HG03039 (cell line): ENCODE data around the gene NCKAP5.
A peak's percentile ranks its signal among the peaks of the same experiment; 100 is the strongest.

ENCODE experiments used
- ATAC-seq: cut with Tn5 transposase; IDR thresholded peaks from one replicate; pipeline ENCODE4 v1.9.1; 2021; ENCODE audit warnings: mild to moderate bottlenecking, moderate library complexity; ENCODE audit not compliant: unreplicated experiment

Gene NCKAP5

DNA sequence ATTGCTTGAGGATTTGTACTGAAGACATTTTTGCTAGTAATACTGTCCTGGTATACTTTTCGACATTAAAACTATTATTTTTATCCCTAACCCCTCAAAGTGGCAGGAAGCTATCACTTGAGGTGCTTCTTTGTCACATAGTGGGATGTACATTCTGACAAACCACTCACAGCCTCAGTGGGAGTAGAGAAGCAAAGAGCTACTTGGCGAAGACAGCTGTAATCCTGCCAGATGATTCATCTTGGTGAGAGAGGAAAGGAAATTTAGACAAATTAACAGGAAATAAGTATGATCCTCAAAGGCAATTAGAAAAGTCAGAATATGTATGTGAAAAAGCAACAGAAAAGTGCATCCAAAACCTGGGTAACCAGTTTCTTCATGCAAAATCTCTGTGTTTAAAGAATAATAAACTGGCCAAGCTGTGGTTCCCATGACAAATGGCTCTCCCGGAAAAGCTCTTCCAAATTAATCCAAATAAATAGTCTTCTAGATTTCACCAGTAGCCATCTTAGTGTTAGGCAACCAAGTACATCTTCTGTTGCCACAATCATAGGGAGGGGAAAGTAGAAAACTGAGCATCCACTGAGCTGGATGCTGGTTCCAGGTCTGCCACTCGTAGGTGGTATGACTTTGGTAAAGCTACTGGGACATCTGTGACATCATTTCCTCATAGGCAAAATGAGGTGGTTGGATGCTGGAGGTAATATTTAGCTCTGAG lies 590.3 kb downstream of the NCKAP5 start:
- no peak for ATAC-seq

DNA sequence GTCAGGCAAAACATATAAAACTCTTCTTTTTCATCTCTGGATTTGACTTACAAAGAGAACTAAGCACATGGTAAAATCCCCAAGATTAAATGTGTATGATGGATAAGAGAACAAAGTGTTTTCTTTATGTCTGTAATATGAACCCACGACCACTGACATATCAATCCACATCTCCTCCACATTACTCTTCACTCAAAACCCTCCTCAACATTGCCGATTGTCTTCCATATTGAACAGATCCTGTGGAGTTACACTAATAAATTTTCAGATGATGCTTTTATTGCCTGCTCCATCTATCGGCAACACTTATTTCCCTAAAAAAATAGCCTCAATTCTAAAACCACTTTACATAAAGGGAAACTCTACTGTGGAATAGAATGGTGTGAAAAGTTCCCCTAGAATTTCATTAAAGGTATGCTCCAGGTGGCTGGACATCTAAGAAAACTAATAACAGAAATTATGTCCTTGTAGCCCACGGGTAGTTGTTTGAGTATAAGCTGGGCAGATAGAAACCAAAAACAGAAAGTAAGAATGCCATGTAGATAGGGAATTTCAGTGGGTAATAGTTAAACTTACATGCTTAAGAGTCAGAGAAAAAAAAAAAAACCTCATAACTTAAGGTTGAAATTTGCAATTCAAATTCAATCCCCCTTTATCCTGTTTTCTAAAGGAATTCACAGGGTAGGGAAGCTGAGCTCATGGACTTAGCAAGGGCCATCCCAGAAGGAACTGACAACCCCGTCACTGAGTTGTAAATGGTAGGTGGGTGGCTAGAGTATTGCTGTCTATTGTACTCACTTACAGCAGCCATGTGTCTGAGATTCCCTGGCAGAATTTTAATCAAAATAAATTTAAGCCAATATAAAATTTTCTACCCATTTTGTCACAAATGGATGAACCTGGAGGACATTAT lies 592.8 kb downstream of the NCKAP5 start:
- ATAC-seq, result peak; percentile 43

DNA sequence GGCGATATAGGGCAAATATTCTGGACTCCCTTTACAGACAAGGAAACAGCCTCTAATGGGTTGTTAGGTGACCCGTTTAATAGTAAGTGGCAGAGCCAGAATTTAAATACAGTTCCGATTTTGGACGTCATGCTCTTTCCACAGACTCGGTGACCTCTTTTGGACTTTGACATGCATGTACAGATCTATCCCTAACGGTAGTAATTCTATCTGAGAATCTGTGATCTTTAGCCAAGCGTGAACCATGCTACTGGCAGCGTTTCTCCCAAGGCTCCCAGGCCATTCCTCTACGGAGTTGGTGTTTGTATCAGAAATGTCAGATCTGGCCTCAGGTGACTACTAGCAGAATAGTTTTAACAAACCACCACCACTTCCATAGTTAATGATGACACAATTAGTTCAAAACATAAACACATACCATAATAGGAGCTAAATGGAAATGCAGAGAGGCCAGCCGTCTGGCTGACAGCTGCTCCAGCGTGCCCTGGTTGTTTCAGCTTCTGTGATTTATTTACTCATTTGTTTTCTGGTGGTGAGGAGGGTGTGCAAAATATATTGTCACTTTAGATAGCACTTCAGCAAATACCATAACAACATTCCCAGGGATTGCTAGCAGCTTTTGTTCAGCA lies 593.7 kb downstream of the NCKAP5 start:
- ATAC-seq, result no peak

DNA sequence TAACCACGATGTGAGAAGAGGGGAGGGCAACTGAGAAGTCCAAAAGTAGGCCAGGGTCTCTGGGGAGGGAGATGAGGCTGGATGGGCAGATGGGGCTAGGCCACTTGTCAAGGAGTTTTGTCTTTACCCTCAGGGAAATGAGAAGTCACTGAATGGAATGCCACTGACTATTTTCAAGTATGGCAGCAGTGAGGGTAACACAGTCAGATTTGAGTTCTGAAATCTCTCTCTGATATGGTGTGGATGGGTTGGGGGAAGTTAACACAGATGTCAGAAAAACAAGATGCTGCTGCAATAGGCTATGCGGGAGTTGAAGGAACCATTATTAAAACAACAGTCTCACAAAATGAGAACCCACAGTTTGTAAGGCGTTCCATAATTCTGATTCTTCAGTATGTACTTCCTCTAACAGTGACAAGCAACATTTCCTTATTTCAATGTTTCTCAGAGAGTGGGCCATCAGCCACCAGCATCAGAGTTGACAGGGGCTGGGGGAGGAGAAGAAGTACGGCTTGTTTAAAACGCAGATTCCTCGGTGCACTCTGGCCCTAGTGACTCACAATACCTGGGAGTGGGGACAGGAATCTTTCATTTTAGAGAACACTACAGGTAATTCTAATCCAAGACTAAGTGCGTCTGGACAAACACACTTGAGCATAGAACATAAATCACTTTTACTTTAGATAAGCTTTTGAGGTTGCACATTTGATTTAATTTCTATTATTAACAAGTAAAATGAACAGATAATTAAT lies 596.8 kb downstream of the NCKAP5 start:
- no peak for ATAC-seq

DNA sequence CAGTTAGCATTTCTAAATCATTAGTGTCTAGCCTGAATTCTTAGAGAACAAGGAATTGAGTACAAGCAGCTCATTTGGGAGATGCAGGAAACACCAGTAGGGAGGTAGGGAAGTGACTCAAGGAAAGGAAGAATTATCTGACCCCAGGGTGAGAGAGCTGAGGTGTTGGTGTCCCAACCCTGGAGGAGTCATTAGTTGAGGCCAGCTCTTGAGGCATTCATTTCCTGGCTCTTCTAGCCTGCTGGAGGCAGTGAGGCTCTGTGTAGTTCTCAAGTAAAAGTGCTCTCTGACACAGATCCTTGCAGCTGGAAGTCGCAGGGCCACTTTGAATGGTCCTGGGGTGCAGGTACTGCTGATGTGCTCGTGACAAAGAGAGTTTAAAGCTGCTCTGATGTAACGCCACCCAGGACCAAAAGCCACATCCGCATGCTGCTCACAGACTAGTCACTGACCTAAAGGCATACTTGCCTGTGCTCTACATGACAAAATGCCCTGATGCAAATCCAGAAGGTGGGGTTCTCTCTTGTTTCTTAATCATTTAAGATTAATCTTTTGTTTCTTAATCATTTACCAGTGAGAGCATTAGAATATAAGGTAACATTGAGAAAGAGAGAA lies 598.8 kb downstream of the NCKAP5 start:
- no peak for ATAC-seq

DNA sequence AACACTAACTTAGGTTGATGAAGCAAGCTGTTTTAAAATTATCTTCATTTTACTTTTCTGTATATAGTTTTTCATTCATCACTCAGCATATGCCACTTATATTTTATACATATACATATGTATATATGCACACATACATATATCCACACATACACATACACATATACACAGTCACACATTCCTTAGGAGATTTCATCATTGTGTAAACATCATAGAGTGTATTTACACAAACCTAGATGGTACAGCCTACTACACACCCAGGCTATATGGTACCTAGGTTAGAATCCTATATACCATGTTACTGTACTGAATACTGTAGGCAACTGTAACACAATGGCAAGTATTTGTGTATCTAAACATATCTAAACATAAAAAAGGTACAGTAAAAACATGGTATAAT lies 602.8 kb downstream of the NCKAP5 start:
- ATAC-seq, result no peak

DNA sequence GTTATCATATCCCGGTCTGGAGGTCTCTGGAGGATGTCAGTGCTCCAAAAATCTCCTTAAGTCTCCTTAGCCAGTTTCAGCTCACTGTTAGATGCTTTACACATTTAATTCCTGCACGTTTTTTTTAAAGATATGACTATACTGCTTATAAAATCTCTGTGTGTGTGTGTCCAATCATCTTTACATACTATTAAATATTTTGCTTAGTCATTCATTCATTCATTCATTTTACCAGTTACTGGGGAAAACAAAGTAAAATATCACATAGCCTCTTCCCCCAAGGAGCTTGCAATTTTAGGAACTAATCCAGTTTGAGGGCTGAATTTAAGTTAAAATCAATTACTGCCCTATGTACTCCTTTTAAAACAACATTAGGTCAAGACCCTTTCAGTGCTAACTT lies 605.1 kb downstream of the NCKAP5 start:
- no peak for ATAC-seq

DNA sequence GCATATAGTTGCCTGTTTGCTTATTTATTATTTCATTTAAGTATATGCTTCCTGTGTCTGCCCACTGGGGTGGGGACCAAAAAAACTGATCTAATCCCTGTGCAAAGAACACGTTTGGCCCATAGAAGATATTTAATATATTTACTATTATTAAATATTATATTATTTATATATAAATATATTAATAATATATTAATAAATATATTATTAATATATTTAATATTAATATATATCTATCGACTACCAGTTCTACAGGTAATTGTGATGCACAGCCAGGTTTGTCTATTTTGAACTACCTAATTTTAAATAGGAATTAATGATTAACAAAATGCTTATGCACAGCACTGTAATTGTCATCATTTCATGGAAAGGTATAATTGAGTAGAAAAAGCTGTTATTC lies 609.4 kb downstream of the NCKAP5 start:
- ATAC-seq, result no peak

DNA sequence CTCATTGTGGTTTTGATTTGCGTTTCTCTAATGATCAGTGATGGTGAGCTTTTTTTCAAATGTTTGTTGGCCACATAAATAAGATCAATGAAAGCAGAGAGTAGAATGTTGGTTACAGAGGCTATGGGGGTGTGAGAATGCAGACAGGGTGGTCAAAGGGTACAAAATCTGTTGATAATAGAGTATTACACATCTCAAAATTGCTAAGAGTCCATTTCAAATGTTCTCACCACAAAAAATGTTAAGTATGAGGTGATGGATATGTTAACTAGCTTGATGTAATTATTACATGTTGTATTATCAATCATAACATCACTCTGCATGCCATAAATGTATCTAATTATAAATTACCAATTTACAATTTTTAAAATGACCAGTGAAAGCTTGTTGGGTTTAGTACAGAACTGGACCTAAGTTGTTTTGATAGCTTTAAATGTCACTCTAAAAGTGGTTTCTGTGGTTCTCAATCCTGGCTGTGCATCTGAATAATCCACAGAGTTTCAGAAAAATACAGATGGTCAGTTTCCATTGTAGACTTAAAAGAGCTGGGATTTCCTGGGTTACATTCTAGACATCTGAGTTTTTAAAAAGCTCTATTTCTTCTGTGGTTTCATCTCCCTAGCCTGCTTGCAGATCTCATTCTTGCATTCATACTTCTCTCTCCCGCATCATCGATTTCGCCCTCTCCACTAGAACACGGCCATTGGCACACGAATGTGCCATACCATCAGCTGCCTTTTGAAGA lies 612.2 kb downstream of the NCKAP5 start:
- ATAC-seq, result no peak

DNA sequence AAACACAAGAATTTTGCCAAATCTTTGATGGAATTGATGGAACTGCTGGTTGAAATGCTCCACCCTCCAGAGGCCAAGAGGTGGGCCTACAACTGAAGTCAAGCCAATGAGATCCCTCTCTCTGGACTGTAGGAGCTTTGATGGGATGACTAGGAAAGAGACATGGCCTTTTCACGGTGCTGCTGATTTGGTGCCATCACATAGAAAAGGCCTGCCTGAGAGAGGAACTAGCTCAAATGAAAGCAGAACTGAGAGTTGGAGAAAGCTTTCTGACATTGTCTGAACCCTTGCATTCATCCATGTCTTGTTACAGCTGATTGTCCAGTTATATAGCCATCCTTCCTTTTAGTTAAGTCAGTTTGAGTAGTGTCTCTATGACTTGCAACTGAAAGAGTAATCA lies 614.5 kb downstream of the NCKAP5 start:
- ATAC-seq, result peak; percentile 81

DNA sequence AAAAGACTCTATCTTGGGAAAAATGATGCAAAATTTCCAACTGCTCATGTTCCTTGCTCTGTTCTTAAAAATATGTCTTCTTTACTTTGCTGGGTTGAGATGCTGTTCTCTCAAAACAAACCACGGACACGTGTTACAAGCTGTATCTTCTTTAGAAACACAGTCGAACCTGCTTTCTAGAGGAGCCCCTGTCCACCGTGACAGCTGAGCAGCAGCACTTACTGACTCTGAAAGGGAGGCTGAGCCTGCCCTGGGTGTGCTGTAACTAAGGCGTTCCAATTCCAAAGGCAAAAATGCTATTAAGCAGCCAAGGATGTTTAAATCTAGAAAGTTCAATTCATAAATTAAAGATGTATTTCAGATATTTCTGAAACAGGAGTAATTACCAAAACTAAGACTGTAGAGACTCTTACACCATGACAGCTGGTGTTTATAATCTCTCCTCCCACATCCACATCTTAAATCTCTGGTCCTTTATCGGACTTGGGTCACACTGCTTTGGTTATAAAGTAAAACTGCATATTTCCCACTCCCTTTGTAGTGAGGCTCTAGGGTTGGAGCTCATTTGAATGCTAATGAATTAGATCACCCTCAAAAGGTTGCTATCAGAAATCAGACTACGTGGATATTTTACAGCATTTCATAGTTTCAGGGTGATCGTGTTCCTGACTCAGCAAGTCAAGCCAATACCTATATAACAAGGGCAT lies 617.1 kb downstream of the NCKAP5 start:
- no peak for ATAC-seq

DNA sequence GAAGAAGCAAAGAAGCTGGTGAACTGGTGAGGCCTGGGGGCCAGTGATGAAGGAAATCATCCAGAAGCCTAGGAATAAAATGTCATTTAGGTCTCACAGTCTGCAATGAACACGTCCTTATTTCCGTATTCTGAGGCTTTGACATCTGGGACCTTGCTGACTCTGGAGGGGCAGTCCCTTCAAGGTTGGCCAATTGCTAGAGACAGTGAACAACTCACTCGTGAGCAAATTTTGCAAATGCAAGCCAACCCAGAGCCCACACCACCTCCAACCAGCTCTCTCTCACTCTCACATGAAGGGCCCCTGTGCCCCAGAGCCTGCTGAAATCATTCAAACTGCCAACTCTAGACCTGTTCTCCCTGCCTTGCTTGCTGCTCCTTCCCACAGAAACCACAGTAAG lies 619.2 kb downstream of the NCKAP5 start:
- ATAC-seq, result no peak

DNA sequence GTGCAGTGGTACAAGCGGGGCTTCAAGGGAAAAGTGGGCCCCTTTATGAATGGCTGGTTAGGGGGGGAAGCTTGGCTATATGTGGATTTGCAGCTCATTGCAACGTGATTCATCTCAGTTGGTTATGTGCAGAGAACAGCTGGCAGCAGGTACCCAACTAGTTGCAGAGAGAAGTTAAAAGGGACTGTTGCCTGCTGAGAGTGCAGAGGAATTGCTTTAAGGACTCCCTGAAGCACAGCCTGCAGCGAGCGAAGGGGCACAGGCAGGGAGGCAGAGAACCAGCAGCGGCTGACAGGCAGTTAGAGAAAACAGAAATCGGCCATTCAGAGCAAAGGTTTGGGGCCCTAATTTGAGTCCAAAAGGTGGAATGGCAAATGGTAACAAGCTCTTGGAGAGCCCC lies 620.1 kb downstream of the NCKAP5 start:
- ATAC-seq, result no peak

DNA sequence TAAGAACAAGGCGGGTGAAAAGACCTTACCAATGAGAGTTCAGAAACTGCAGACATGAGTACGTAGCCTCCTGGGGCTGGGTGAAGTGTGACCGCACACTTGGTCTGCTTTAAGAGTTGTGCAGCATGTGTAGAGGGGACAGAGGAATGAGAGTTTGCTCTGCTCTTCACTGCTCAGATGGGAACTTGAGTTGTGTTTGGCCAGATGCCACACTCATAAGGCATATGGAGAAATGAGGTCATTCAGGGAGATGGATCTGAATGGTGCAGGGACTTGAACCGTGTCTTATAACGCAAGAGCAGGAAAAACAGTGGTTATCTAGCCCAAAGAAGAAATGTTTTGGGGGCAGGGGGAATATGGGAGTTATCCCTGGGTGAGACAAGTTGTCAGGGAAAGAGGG lies 624.4 kb downstream of the NCKAP5 start:
- no peak for ATAC-seq

DNA sequence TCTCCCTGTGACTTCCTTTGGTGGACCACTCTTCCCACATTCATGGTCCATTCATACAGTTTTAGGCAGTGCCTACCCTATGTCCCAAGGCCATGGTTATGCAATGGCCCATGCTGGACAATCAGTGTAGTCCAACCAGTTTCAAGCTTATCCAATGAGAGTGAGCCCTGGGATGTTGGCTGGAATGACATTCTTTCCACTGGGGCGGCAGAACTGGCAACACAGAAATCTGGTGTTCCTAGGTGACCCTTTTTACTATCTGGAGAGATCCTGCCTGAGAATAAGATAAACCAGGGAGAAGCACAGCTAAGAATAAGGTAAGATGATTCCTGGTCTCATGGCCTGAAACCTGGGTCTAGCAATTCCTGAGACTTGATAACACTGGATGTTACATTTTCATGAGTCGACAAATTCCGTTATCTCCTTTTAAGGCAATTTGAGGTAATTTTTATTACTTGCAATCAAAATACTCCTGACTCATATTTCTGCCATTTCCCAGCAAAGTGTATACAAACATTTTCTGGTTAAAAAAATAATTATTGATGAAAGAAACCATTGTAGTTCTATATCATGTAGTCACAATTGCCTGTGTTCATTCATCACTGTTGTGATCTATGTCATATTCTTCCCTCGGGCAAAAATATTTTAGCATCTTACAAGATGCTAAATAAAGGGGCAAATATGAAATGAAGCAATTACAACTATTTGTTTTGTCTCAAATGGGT lies 626.8 kb downstream of the NCKAP5 start:
- ATAC-seq, result no peak

DNA sequence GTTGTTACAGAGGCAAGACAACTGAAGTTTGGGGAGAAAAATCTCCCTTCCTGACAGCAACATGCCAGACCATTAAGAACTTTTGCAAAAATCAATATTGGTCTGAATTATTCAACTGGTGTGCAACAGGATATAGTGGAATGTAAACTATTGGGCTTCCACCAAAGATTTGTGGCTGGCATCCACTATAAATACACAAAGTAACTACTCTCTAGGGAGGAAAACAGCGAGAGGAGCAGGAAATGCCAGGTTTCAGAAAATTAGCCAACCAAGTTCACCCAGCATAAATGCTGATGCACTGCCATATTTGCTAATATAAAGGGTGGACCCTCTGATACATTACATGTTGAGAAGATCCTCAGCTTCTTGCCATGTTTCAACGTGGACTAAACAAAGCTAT lies 630.6 kb downstream of the NCKAP5 start:
- no peak for ATAC-seq

DNA sequence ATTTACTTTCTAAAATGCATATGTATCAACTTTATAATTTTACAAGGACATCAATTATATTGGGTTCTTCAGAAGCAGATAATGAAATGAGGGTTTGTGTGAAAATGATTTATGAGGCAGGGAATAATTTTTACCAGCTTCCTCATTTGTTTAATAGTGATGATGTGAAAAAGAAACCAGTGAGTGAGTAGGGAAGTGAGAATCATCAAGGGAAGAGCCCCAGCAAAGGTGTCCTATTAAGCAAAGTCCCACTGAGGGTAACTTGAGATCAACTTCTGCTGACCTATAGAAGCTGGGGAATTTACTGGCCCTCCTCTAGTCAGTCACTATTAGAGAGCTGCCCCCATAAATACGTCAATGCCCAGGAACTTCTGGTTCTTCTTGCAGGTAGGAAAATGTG lies 631.5 kb downstream of the NCKAP5 start:
- ATAC-seq, result peak; percentile 74

DNA sequence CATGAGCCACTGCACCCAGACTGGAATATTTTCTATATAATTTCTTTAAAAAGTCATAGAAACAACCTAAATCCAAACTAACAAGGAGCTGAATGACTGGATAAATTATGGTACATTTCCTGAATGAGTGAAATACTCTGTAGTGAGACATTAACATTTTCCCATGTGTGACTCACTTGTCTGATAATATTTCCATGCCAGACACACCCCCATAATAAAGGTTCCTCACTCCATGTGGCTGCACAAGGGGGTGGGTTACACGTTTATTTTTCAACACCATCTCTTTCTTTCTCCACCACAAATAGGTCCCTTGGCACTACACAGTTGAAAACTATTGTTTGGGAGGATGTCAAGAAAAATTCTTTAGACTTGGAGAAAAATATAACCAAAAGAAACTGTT lies 632.0 kb downstream of the NCKAP5 start:
- ATAC-seq, result no peak

DNA sequence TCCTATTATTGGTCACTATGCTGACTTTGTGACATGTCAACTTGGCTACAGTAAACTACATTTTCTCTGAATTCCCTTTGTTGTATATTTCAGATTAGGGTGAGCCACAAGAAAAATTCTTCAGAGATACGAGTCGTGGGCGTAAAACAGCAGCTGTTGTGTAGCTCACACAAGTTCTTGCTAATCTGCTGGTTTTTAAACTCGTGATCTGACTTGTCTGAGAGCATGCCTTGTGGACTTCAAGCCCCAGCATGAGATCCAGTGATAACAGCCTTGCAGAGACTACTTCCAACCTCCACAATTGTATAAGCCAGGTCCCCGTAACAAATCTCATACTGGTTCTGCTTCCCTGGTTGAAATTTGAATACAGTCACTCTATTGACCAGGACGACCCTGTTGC lies 638.5 kb downstream of the NCKAP5 start:
- ATAC-seq, result no peak
